GM21528 (cell line): Measurements from ENCODE around the gene SIGLEC9.

Source experiments
- ATAC-seq: cut with Tn5 transposase; IDR thresholded peaks from one replicate; pipeline ENCODE4 v1.9.1; 2021; ENCODE audit warnings: mild to moderate bottlenecking, moderate library complexity; ENCODE audit not compliant: unreplicated experiment, low FRiP score

SIGLEC9 gene

DNA sequence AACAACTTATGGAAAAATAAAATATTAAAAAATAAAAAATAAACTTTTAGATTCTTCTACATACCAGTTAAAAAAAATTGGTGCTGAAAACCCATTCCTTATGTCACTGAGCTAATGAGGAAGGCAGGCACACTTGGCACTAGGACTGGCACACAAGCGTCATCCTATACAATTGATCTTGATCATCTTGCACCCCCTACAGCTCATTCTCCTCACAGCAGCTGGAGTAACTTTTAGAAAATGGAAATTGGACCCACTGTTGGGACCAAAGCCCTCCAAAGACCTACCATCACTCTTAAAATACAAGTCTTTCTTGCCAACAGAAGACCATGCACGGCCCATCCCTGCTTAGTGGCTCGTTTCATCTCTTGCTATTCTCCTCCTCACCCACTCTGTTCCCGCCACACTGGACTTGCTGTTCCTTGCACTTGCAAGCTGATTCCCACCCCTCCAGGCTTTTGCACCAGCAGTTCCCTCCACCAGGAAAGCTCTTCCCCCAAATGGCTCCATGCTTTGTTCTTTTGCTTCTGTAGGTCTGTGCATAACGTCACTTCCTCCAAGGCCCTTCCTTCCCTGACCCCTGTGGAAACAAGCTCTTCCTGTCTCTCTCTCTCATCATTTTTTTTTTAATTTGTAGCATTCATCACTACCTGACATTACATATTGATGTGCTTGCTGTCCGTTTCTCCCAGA is 28.1 kb upstream of the SIGLEC9 start:
- ATAC-seq, result no peak

- no peak for ATAC-seq
Measured at GRCh38 chr19:51097166-51097738, 27.5 kb upstream of the SIGLEC9 start.

DNA sequence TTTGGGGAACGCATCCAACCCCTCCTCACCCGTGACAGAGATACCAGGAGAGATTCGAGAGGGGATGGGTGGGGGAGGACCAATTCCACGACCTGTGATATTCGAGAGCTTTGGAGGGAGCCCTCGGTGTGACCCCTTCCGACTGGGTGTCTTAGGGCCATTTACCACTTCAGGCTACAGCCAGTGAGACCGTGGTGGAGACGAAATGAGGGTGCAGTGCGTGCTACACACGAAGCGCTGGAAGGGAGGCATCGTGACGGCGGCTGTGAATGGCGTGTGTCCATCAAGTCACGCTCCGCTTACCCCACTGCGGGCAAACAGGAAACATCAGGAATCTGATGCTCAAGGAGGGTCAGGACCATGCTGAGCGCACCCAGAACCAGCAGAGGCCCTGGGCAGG is 26.9 kb upstream of the SIGLEC9 start:
- no peak for ATAC-seq

GRCh38 chr19:51098365-51099046 is 26.2 kb upstream of the SIGLEC9 start:
- no peak for ATAC-seq

DNA sequence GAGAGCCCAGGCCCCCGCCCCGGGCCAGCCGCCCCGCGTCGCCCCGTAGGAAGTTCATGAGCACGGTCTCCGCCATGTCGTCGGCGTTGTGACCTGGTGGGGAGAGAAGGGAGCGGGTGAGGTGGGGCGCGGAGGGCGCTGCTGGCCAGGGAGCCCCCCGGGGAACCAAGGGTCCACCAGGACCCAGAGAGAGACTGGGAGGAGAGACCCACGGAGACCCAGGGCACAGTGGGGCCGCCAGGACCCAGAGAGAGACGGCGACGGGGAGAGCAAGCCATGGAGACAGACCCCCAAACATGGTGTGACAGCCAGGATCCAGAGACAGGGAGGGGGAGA is 25.7 kb upstream of the SIGLEC9 start:
- ATAC-seq, result no peak

DNA sequence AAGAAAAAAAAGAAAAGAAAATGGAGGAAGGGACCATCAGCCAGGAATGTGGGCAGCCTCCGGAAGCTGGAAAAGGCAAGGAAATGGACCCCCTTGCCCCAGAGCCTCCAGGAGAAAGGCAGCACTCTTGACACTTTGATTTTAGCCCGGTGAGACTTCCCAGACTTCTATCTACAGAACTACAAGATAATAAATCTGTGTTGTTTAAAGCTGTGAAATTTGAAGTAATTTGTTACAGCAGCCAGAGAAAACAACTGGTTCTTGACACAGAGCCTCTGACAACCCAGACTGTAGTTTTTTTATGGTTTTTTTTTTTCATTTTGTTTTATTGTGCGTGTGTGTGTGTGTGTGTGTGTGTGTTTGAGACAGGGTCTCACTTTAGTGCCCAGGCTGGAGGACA is 24.1 kb upstream of the SIGLEC9 start:
- no peak for ATAC-seq

- ATAC-seq, result no peak
Measured at GRCh38 chr19:51101171-51101865, 23.4 kb upstream of the SIGLEC9 start.

GRCh38 chr19:51102991-51103390 is 21.7 kb upstream of the SIGLEC9 start:
- no peak for ATAC-seq

DNA sequence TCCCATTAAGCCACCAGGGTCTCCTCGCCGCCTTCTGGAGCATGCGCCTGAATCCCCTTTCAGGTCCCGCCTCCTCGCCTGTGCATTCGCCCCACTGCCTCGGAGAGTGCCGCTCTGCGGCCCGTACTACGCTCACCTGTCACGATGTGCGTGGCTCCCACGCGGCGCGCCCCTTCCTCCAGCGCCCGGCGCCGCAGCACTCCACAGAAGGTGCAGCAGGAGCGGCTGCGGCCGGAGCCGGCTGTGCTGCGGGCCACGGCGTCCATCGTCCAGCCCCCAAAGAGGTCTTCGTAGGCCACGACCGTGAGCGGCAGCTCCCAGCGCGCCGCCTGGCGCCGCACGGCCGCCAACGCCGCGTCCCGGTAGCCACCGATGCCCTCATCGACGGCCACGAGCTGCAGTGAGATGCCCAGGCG is 20.8 kb upstream of the SIGLEC9 start:
- ATAC-seq, result no peak

DNA sequence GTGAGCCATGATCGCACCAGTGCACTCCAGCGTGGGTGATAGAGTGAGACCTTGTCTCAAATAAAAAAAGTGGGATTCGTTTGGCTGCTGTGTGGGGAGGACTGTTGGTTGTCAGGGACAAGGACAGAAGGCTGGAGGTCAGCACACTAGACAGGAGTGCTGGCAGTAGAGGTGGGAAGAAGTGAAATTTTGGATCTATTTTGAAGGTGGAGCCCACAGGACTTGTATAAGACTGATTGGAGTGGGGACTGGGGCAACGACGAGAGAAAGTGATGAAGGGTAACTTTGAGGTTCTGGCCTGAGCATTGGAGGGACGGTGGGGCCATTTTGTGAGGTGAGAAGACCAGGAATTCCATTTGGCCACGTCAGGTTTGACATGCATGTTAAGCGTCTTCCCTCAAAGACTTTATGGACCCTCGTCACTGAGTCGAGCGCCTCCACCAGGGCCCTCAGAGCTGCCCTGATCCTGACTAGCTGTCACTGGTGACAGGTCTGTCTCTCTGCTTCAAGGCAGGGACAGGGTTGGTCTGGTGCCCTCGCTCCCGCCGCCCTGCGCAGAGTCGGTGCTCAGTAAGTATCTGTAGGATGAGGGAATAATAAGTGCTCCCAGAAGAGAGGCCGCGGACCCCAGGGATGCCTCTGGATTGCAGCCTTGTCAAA is 17.2 kb upstream of the SIGLEC9 start:
- ATAC-seq, result no peak

DNA sequence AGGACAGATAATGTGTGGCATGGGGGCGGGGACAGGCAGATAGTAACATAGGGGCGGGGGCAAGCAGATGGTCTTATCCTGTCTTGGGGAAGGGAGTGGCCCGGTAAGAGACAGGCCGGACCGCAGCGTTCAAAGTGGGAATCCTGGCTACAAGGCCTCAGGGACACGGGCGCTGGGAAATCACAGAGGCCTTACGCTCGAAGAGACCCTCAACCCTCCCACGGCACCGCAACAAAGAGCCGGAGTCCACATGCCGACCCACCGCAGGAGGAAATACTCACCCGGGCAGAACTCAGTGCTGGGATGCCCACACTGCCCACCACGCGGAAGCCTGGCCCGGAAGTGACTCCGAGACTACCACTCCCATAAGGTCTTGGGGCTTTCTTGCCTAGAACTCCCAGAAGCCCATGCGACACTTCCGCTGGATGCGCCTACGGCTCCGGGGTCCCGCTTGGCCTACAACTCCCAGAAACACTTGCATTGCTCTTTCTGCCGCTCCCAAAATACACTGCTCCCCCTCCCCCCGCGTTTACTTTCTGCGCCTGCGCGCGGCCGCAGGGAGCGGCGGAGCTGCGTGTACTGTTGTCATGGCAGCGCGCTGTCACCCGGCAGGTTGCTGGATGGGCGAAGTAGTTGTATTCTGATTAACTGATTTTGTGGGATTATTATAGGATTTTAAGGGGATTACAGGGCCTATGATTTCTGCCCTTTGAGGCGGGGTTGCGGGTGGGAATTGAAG is 16.5 kb upstream of the SIGLEC9 start, which contains the start of gene CTU1:
Gene CTU1, minus strand, starts transcription at position 344 of the 739 bp plus-strand sequence. CDS start 3,840 bp downstream, outside the sequence.
- ATAC-seq, result peak; percentile 90

DNA sequence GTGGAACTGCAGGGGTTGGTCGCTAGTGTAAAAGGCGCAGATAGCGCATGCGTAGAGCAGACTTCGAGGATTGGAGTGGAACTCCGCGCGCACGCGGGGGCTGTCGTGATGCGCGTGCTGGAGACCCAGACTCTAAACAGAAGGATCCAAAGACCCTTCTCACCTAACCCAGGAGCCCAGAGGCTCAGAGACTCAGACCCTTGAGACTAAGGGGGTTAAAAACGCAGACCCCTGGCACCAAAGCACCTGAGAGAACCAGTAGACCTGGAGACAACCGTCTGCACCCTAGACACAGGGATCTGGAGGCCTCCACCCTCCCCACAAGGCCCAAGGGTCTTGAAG is 15.9 kb upstream of the SIGLEC9 start:
- ATAC-seq, result peak; percentile 36

DNA sequence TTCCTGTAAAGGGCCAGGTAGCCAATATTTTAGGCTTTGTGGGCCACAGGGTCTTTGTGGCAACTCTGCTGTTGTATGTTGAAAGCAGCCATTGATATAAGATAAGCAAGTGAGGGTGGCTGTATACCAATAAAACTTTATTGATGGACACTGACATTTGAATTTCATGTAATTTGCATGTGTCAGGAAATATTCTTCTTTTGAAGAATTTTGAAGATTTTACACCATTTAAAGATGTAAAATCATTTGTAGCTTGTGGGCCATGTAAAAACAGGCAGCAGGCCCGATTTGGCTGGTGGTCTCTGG is 14.1 kb upstream of the SIGLEC9 start:
- no peak for ATAC-seq

GRCh38 chr19:51111606-51112005 is 13.1 kb upstream of the SIGLEC9 start:
- ATAC-seq, result no peak

DNA sequence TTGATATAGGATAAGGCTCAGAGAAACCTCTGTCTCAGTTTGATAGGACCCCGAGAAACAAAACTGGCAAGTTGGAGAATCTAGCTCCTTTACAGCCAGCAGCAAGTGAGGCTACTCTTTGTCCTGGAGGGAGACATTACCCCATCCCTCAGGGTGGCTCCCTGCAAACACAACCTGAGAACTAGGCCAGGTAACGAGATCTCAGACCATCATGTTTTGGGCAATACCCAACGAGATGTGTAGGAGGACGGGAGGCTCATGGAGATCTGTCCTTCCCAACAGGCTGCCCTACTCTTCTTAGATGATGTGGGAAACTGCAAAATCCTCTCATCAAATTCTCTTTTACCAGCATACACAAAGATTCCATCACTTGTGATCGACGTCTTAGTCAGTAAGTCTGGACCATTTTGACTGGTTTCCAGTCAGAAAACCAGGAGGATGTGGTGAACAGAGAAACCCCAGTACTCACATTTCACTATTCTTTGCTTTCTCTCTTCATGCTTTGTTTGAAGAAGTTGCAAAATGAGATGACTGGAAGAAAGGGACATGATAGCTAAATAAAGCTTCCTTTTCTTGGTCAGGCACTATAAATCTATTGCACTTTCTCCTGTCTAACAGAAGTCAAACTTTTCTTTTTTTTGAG is 10.5 kb upstream of the SIGLEC9 start:
- ATAC-seq, result no peak

- ATAC-seq, result no peak
Measured at GRCh38 chr19:51116736-51117286, 7.9 kb upstream of the SIGLEC9 start.

DNA sequence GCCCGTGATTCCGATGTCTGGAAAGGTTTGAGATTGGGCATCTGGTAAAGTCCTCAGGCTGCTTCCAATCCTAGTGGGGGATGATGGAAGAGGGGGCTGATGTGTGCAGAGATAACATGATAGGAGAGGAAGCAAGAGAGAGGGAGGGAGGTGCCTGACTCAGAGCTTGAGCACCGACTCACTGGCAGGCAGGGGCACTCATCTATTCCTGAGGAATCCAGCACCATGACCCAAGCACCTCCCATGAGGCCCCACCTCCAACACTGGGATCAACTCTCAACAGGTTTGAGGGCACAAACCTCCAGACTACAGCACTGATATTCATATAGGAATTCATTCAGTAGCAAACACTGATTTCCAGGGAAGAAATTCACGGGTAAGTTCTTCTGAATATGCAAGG is 5.6 kb upstream of the SIGLEC9 start:
- no peak for ATAC-seq

- no peak for ATAC-seq
Measured at GRCh38 chr19:51119611-51120010, 5.1 kb upstream of the SIGLEC9 start.

DNA sequence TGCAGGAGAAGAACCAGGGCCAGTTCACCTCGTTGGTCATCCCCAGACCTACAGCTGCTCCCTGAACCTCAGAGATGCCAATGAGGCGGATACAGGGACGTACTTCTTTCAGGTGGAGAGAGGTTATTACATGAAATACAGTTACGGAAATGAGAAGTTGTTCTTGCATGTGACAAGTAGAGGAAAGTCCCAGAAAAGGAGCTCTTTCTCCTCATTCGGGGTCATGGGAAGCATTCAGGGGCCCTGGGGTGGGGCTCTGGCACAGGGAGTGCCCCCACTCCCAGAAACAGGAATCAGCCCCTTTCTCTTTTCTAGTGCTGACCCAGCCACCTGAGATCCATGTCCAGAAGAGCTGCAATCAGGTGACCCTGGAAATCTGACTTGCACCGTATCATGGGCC is 4.5 kb upstream of the SIGLEC9 start:
- ATAC-seq, result no peak

DNA sequence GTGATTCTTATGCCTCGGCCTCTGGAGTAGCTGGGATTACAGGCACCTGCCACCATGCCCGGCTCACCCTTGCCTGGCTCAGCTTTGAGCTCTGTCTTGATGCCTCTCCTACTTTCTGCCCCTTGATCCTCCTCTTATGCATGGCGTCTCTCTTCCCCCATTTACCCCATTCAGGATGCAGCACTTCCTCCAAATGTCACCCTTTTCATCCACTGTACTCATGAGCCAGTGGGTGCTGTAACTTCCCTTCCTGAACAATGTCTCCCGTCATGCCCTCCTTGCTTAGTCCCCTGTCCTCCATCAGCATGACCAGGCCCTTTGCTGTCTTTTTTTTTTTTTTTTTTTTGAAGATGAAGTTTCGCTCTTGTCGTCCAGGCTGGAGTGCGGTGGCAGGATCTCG is 3.4 kb upstream of the SIGLEC9 start:
- no peak for ATAC-seq
